ENCODE results near the gene PIK3R5.

PIK3R5 gene

GRCh38 chr17:9007052-9007714 lies 41.7 kb upstream of the PIK3R5 start:
- TF ChIP-seq EP300 (IDR thresholded peaks at IDR 0.05; ENCODE audit: borderline replicate concordance): no peak
- TF ChIP-seq FOXM1 (IDR thresholded peaks at IDR 0.05; ENCODE audit: borderline replicate concordance, low read depth): no peak
- TF ChIP-seq RAD21 (IDR thresholded peaks at IDR 0.05; ENCODE audit: low read depth): no peak
- no peak for TF ChIP-seq TCF12 (IDR thresholded peaks at IDR 0.05; ENCODE audit: low read depth)
- TF ChIP-seq EGR1 (IDR thresholded peaks at IDR 0.05): no peak
- TF ChIP-seq MAX (IDR thresholded peaks at IDR 0.05): no peak
- no peak for TF ChIP-seq TEAD4 (IDR thresholded peaks at IDR 0.05)
- no peak for TF ChIP-seq NFIC (IDR thresholded peaks at IDR 0.05)
- no peak for TF ChIP-seq USF1 (IDR thresholded peaks at IDR 0.05)
- no peak for TF ChIP-seq CREB1 (IDR thresholded peaks at IDR 0.05; ENCODE audit: low read depth)
- TF ChIP-seq REST (IDR thresholded peaks at IDR 0.05; ENCODE audit: low read depth): no peak
- TF ChIP-seq YY1 (IDR thresholded peaks at IDR 0.05; ENCODE audit: low read depth): no peak
- no peak for TF ChIP-seq TAF1 (IDR thresholded peaks at IDR 0.05; ENCODE audit: low read depth)

GRCh38 chr17:9006175-9006767 lies 40.8 kb upstream of the PIK3R5 start:
- TF ChIP-seq NFIC (IDR thresholded peaks at IDR 0.05): no peak
- no peak for TF ChIP-seq MAX (IDR thresholded peaks at IDR 0.05)
- no peak for TF ChIP-seq TAF1 (IDR thresholded peaks at IDR 0.05; ENCODE audit: low read depth)
- no peak for TF ChIP-seq RAD21 (IDR thresholded peaks at IDR 0.05; ENCODE audit: low read depth)
- no peak for TF ChIP-seq CREB1 (IDR thresholded peaks at IDR 0.05; ENCODE audit: low read depth)
- TF ChIP-seq FOXM1 (IDR thresholded peaks at IDR 0.05; ENCODE audit: borderline replicate concordance, low read depth): no peak
- no peak for TF ChIP-seq EP300 (IDR thresholded peaks at IDR 0.05; ENCODE audit: borderline replicate concordance)
- no peak for TF ChIP-seq REST (IDR thresholded peaks at IDR 0.05; ENCODE audit: low read depth)
- TF ChIP-seq CEBPB (IDR thresholded peaks at IDR 0.05): no peak
- no peak for TF ChIP-seq TEAD4 (IDR thresholded peaks at IDR 0.05)
- no peak for TF ChIP-seq EGR1 (IDR thresholded peaks at IDR 0.05)
- no peak for TF ChIP-seq ZBTB7A (IDR thresholded peaks at IDR 0.05; ENCODE audit: low read depth)
- TF ChIP-seq YY1 (IDR thresholded peaks at IDR 0.05; ENCODE audit: low read depth): no peak
- TF ChIP-seq USF1 (IDR thresholded peaks at IDR 0.05): no peak
- TF ChIP-seq TCF12 (IDR thresholded peaks at IDR 0.05; ENCODE audit: low read depth): no peak

GRCh38 chr17:9004961-9005285 lies 39.4 kb upstream of the PIK3R5 start:
- TF ChIP-seq TCF12 (IDR thresholded peaks at IDR 0.05; ENCODE audit: low read depth) (no peak), USF1 (IDR thresholded peaks at IDR 0.05) (no peak), FOXM1 (IDR thresholded peaks at IDR 0.05; ENCODE audit: borderline replicate concordance, low read depth) (no peak), RAD21 (IDR thresholded peaks at IDR 0.05; ENCODE audit: low read depth) (no peak), REST (IDR thresholded peaks at IDR 0.05; ENCODE audit: low read depth) (no peak), TEAD4 (IDR thresholded peaks at IDR 0.05) (no peak)

Data from Ishikawa (cell line).